HG03045 (cell line): ENCODE data around the gene MYO9B.
"Not testable (repeated sequence)": the region's sequence is repeated elsewhere in the genome, so short reads cannot be mapped to it uniquely, and the experiment has no call there.

Experiments
- ATAC-seq: cut with Tn5 transposase; IDR thresholded peaks from one replicate; pipeline ENCODE4 v1.9.1; 2021; ENCODE audit warnings: mild to moderate bottlenecking, moderate library complexity; ENCODE audit not compliant: unreplicated experiment

Gene MYO9B

GRCh38 chr19:17138052-17138846, 62.7 kb downstream of the MYO9B start:
- ATAC-seq: not testable (repeated sequence)

DNA sequence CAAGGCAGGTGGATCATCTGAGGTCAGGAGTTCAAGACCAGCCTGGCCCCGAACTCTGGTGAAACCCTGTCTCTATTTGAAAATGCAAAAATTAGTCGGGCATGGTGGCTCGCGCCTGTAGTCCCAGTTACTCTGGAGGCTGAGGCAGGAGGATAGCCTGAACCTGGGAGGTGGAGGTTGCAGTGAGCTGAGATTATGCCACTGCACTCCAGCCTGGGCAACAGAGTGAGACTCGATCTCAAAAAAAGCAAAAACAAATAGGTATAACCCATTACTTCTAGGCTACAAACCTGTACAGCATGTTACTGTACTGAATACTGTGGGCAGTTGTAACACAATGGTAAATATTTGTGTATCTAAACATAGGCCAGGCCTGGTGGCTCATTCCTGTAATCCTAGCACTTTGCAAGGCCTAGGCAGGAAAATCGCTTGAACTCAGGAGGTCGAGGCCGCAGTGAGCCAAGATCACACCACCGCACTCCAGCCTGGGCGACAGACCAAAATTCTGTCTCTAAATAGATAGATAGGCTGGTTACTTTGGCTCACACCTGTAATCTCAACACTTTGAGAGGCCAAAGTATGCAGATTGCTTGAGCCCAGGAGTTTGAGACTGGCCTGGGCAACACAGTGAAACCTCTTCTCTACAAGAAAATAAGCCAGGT, 63.5 kb downstream of the MYO9B start:
- ATAC-seq: no peak

GRCh38 chr19:17144771-17145170, 69.2 kb downstream of the MYO9B start:
- not testable (repeated sequence) for ATAC-seq

GRCh38 chr19:17145546-17146497, 70.2 kb downstream of the MYO9B start:
- ATAC-seq: no peak

DNA sequence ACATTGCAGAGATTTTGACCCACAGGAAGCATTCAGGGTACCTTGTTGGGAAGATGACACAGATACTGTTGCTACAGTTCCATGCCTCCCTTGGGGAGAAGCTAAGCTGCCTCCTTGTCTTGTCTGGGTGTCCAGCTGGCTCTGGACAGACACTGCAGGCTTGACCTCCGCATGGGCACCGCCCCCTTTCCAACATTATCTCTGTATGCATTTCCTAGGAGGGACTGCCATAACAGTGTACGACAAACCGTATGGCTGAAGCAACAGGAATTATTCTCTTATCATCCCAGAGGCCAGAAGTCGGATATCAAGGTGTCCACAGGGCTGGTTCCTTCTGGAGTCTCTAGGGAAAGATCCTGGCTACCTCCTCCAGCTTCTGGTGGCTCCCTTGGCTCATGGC, 72.6 kb downstream of the MYO9B start:
- ATAC-seq: no peak

DNA sequence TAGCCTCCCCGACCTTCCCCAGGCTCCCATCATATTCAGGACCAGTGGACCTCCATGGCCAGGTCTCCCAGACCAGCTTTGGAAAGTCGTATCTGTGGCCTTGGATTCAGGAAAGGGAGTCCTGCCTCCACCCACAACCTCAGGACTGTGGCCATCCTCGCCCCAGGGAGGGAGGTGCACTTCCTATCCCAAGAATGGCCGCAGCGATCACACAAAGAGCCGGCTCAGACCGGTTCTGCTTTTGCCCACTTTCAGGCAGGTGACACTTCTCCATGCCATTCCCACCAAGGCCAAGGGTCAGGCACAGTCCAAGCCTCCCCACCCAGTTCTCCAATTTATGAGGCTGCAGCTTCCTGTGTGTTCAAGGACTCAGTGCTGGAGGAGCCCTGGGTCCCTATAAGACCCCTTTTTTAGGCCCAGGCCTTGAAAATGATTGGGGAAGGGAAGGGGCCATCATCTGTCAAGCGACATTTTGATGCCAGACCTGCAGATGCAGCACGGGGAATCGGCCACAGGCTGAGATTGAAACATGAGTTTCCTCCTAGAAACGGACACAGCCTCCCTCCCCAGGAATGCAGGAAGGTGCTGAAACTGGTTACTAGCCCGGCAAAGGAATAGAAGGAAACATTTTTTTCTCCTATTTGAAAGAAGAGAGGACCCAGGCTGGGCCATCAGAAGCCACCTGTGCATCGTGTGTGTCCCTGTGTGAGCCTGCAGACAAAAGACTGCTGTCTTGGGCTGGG, 74.0 kb downstream of the MYO9B start:
- ATAC-seq: no peak

GRCh38 chr19:17153996-17154395, 78.4 kb downstream of the MYO9B start:
- no peak for ATAC-seq

DNA sequence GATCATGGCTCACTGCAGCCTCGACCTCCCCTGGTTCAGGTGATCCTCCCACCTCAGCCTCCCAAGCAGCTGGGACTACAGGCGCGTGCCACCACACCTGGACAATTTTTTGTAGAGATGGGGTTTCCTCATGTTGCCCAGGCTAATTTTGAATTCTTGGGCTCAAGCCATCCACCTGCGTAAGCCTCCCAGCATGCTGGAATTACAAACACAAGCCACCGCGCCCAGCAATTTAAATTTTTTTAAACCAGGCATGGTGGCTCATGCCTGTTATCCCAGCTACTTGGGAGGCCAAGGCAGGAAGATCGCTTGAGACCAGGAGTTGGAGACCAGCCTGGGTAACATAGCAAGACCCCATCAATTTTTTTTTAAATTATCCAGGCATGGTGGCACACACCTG, 79.7 kb downstream of the MYO9B start:
- no peak for ATAC-seq

GRCh38 chr19:17156296-17156946, 80.8 kb downstream of the MYO9B start:
- no peak for ATAC-seq

GRCh38 chr19:17156947-17157302, 81.3 kb downstream of the MYO9B start:
- no peak for ATAC-seq

GRCh38 chr19:17158584-17158983, 83.0 kb downstream of the MYO9B start:
- no peak for ATAC-seq

GRCh38 chr19:17159466-17160393, 84.2 kb downstream of the MYO9B start:
- ATAC-seq: no peak

DNA sequence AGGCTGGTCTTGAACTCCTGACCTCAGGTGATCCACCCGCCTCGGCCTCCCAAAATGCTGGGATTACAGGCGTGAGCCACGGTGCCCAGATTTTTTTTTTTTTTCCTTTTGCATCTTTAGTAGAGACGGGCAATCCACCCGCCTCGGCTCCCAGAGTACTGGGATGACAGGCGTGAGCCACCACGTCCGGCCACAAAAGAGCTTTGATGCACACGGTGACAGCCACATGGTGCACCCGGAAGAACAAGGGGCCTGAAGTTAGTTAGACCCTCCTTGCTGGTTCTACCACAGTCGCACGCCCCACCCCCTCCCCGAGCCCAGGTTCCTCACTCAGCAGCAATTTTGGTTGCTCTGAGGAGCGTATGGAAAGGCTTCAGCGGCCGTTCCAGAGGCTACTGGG, 85.3 kb downstream of the MYO9B start:
- ATAC-seq: no peak

- not testable (repeated sequence) for ATAC-seq
Measured at GRCh38 chr19:17162131-17162530, 86.6 kb downstream of the MYO9B start.

- ATAC-seq: no peak
Measured at GRCh38 chr19:17162580-17162979, 87.0 kb downstream of the MYO9B start.

DNA sequence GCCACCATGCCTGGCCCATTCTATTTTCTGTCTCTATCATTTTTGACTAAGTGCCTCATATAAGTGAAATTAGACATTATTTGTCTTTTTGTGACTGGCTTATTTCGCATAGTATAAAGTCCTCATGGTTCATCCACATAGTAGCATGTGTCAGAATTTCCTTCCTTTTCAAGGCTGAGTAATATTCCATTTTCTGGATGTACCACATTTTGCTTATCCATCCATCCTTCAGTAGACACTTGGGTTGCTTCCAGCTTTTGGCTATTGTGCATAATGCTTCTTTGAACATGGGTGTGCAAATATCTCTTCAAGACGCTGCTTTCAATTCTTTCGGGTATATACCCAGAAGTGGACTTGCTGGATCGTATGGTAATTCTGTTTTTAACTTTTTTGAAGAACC, 88.1 kb downstream of the MYO9B start:
- ATAC-seq: no peak

DNA sequence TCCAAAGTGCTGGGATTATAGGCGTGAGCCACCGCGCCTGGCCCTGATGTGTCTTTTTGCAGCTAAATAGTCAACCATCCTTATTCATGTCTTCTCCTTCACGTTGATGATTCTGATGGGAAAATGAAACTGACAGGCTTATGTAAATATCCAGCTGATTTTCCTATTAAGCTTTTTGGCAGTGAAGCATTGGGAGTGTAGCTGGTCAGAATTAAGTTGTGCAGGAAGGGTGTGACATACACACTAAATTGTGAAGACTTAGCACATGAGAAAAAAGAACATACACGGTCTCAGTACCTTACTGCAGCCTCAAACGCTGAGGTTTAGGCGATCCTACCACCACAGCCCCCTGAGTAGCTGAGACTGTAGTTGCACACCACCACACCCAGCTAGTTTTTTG, 89.1 kb downstream of the MYO9B start:
- ATAC-seq: no peak

DNA sequence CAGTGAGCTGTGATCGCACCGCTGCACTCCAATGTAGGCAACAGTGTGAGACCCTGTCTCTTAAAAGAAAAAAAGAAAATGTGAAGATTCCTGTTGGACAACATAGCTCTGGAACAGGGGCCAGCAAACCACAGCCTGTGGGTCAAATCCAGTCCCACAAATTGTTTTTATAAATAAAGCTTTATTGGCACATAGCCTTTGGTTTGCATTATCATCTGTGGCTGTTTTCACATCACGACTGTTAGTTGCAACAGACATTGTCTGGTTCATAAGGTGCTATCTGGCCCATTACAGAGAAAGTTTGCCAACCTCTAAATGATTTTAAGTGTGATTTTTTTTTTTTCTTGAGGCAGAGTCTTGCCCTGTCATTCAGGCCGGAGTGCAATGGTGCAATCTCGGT, 90.1 kb downstream of the MYO9B start:
- ATAC-seq: no peak
